K562 (cell line): ENCODE measurements around the gene ATP6V0E1. TPM values are rescaled to one million over a fixed set of nuclear protein-coding genes. Genes with fewer than 3 reads are reported as not detected.

Experiments
- CHD7 ChIP-seq: fragments of 200-600 bp; sonication (generic); IDR thresholded peaks from one replicate; pipeline ENCODE4 v1.6.1; 2012; ENCODE audit warnings: mild to moderate bottlenecking, low read depth, low read length, inconsistent platforms
- KDM1A ChIP-seq, 2 experiments: fragments of 450-650 bp; IDR thresholded peaks; 2 replicates each; pipeline ENCODE4 v1.6.1; 2016; ENCODE audit warnings: mild to moderate bottlenecking in 2 of 2
- MNT ChIP-seq, 2 experiments: fragments of 450-650 bp; conservative IDR thresholded peaks; 2 replicates each; pipeline ENCODE4 v1.6.1; 2017; ENCODE audit warnings: mild to moderate bottlenecking in 2 of 2, moderate library complexity in 2 of 2
- NCOA2 ChIP-seq, 2 experiments: fragments of 450-650 bp; IDR thresholded peaks; 2 replicates each; pipeline ENCODE4 v1.6.1; 2018; ENCODE audit warnings: mild to moderate bottlenecking in 2 of 2, moderate library complexity in 1 of 2; ENCODE audit not compliant: partially characterized antibody in 2 of 2
- POLR2G ChIP-seq: fragments of 200-400 bp; formaldehyde crosslinking; IDR thresholded peaks from 2 replicates; pipeline ENCODE4 v1.6.1; 2017; ENCODE audit warnings: low read depth, mild to moderate bottlenecking, antibody characterized with exemption, low read length, moderate library complexity
- TBP ChIP-seq: optimal IDR thresholded peaks from 2 replicates; pipeline ENCODE3; 2011; ENCODE audit warnings: low read depth, low read length, improper control_type of control experiment
- ZNF316 ChIP-seq: fragments of 450-650 bp; IDR thresholded peaks from 2 replicates; pipeline ENCODE4 v1.6.1; 2016
- polyA plus RNA-seq, 8 experiments: library from polyadenylated mRNA; depleted of rRNA in 4 of 8; stranded (reverse) in 5 of 8; unstranded in 3 of 8; fragments of >200 nt; fragmentation: Nextera tagmentation in 2 of 8; fragmentation: Illumina TruSeq in 1 of 8; extraction: Ambion mirVana in 2 of 8; extraction: Trizol in 1 of 8; gene quantifications; 2 replicates each; pipeline versions ENCODE4 v1.2.1 to v1.2.3, GENCODE V29; 2011 to 2014; ENCODE audit warnings: inconsistent platforms in 1 of 8, missing spikeins in 1 of 8
- total RNA-seq, 7 experiments: library from RNA; depleted of rRNA in 6 of 7; stranded (reverse); fragments of >200 nt in 6 of 7; fragmentation: Illumina TruSeq in 2 of 7; extraction: Trizol in 2 of 7; gene quantifications; 2 replicates each; pipeline versions ENCODE4 v1.2.1 to v1.2.3, GENCODE V29; 2011 to 2021; ENCODE audit warnings: low replicate concordance in 1 of 7

Gene ATP6V0E1
- total and polyA plus RNA-seq, 9 of the 15 experiments (the other 6 are each of a cell fraction or from before 2014, with no cell fraction given): 63.8 to 395 (median 112) TPM

- TF ChIP-seq MNT (conservative IDR thresholded peaks at IDR 0.05) (peak in 1 of 2 experiments; percentile 61; a peak in 1 of 4 replicates), POLR2G (peak; percentile 75), CHD7 (no peak), KDM1A (IDR thresholded peaks at IDR 0.05) (0 out of 4 replicates have a peak, but pooled peaks of 1 of the 2 experiments have one; percentile 43), TBP (peak; percentile 69), ZNF316 (no peak), NCOA2 (IDR thresholded peaks at IDR 0.05; ENCODE audit: partially characterized antibody in 2 of 2) (no peak)
These were observed 25.1 kb upstream of the ATP6V0E1 start (continued) for GRCh38 chr5:172958331-172959046.
